Keratinocyte (primary cell): ENCODE measurements around the gene RHOA. TPM values are rescaled to one million over a fixed set of nuclear protein-coding genes. Genes with fewer than 3 reads are reported as not detected.
"Not testable (repeated sequence)": the region's sequence is repeated elsewhere in the genome, so short reads cannot be mapped to it uniquely, and the experiment has no call there.

ENCODE experiments used
- DNase-seq: peaks from one replicate; pipeline ENCODE4 v3.0.0-alpha.2; 2011; ENCODE audit warnings: low read depth, missing footprints, low spot score
- FAIRE-seq: peaks from 2 replicates; lab custom pipeline; 2011; peaks lifted over from hg19 to GRCh38; lab: Jason Lieb, UNC
- H2AFZ ChIP-seq: 2 replicates; pipeline ENCODE4 v1.6.0; 2012; ENCODE audit warnings: low read length, control low read depth, inconsistent platforms; ENCODE audit not compliant: control insufficient read depth
- H3K27ac ChIP-seq: 2 replicates; pipeline ENCODE4 v1.5.1; 2011; ENCODE audit warnings: low read length; ENCODE audit not compliant: control insufficient read depth, insufficient read depth
- H3K27me3 ChIP-seq: 3 replicates; pipeline ENCODE4 v1.6.0; 2011; ENCODE audit warnings: low read length; ENCODE audit not compliant: control insufficient read depth, insufficient read depth; ENCODE audit errors: extremely low read depth
- H3K36me3 ChIP-seq, 2 experiments: 2 replicates in 1 of 2; 3 replicates in 1 of 2; pipeline ENCODE4 v1.5.1; 2011; ENCODE audit warnings: low read length in 2 of 2, mild to moderate bottlenecking in 1 of 2; ENCODE audit not compliant: control insufficient read depth in 2 of 2, insufficient read depth in 2 of 2; ENCODE audit errors: extremely low read depth in 1 of 2
- H3K4me1 ChIP-seq: 3 replicates; pipeline ENCODE4 v1.5.1; 2011; ENCODE audit warnings: low read length; ENCODE audit not compliant: control insufficient read depth, insufficient read depth; ENCODE audit errors: extremely low read depth
- H3K4me2 ChIP-seq: 3 replicates; pipeline ENCODE4 v1.6.0; 2011; ENCODE audit warnings: low read depth, low read length; ENCODE audit not compliant: control insufficient read depth, insufficient read depth; ENCODE audit errors: extremely low read depth
- H3K4me3 ChIP-seq, 3 experiments: fragments of 200-600 bp in 1 of 3; sonication (generic) in 1 of 3; 2 replicates in 2 of 3; 3 replicates in 1 of 3; pipeline ENCODE4 v1.5.1; 2011 to 2016; ENCODE audit warnings: low read length in 3 of 3, mild to moderate bottlenecking in 3 of 3, control low read depth in 2 of 3, inconsistent platforms in 1 of 3, low read depth in 1 of 3, mixed read lengths in 1 of 3, mixed run types in 1 of 3, moderate library complexity in 1 of 3; ENCODE audit not compliant: control insufficient read depth in 2 of 3, insufficient read depth in 2 of 3; ENCODE audit errors: extremely low read depth in 1 of 3
- H3K79me2 ChIP-seq: 2 replicates; pipeline ENCODE4 v1.6.0; 2012; ENCODE audit warnings: low read length; ENCODE audit not compliant: control insufficient read depth, insufficient read depth
- H3K9ac ChIP-seq: 3 replicates; pipeline ENCODE4 v1.6.0; 2011; ENCODE audit warnings: low read length; ENCODE audit not compliant: control insufficient read depth, insufficient read depth; ENCODE audit errors: extremely low read depth
- H3K9me1 ChIP-seq: 3 replicates; pipeline ENCODE4 v1.6.0; 2011; ENCODE audit warnings: low read length; ENCODE audit not compliant: control insufficient read depth, insufficient read depth; ENCODE audit errors: extremely low read depth
- H3K9me3 ChIP-seq: 2 replicates; pipeline ENCODE4 v1.5.1; 2012; ENCODE audit warnings: low read depth, low read length; ENCODE audit not compliant: control insufficient read depth
- H4K20me1 ChIP-seq: 3 replicates; pipeline ENCODE4 v1.6.0; 2011; ENCODE audit warnings: low read length; ENCODE audit not compliant: control insufficient read depth, insufficient read depth; ENCODE audit errors: extremely low read depth
- EZH2 ChIP-seq: IDR thresholded peaks from one replicate; pipeline ENCODE4 v1.6.1; 2012; ENCODE audit warnings: inconsistent platforms, mild to moderate bottlenecking, low read length, moderate library complexity
- dilution Hi-C: fragments of 300-500 bp; cut with MboI; formaldehyde crosslinking; loops from one replicate; pipeline ENCODE4 v1.7.0; 2020; ENCODE audit warnings: low sequenced_read_pairs; ENCODE audit not compliant: extremely low pct_ligation_motif_present
- polyA plus RNA-seq, 5 experiments: library from polyadenylated mRNA; depleted of rRNA in 3 of 5; stranded (reverse) in 3 of 5; stranded (forward) in 1 of 5; unstranded in 1 of 5; fragments of >200 nt; gene quantifications; 1 replicate in 1 of 5; 2 replicates in 3 of 5; 3 replicates in 1 of 5; pipeline versions ENCODE4 v1.2.1 to v1.2.3, GENCODE V29; 2011 to 2012; ENCODE audit warnings: missing spikeins in 2 of 5, low read depth in 1 of 5, low replicate concordance in 1 of 5
- TF ChIP-seq, protein P1 (sequence below), 3 experiments: IDR thresholded peaks in 1 of 3; conservative IDR thresholded peaks in 1 of 3; optimal IDR thresholded peaks in 1 of 3; 2 replicates in 2 of 3; 3 replicates in 1 of 3; pipeline versions ENCODE3 to v1.5.1; 2011; ENCODE audit warnings: low read length in 3 of 3, mild to moderate bottlenecking in 3 of 3, moderate library complexity in 2 of 3, control low read depth in 1 of 3, inconsistent platforms in 1 of 3; ENCODE audit not compliant: insufficient read depth in 2 of 3; ENCODE audit errors: extremely low read depth in 1 of 3

Gene RHOA
- polyA plus RNA-seq, 1 donor (not counting 4 experiments of a cell fraction or from before 2014, with no cell fraction given) = 332 TPM

DNA sequence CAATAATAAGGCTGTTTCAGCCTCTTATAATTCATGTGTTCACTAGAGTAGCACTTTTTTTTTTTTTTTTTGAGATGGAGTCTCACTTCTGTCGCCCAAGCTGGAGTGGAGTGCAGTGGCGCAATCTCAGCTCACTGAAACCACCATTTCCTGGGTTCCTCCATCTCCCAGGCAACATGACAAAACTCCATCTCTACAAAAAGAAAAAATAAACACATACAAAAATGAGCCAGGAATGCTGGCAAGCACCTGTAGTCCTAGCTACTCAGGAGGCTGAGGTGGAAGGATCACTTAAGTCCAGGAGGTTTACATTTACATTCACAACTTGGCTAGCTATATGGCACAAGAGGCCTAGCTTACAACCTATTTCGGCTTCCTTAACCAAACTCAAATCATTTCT lies 78.7 kb downstream of the RHOA start:
- H3K4me2 ChIP-seq = no peak overlapping the region
- peaks cover 22 to 26% of the 10 kb centered on the region in 2 experiments for H3K36me3 ChIP-seq
- H3K9me1 ChIP-seq = no peaks in the 10 kb centered on the region
- H3K9me3 ChIP-seq = no peaks in the 10 kb centered on the region
- no peaks in the 10 kb centered on the region for H4K20me1 ChIP-seq
- peaks cover 3% of the 10 kb centered on the region for H3K4me1 ChIP-seq
- TF ChIP-seq, protein P1, sequence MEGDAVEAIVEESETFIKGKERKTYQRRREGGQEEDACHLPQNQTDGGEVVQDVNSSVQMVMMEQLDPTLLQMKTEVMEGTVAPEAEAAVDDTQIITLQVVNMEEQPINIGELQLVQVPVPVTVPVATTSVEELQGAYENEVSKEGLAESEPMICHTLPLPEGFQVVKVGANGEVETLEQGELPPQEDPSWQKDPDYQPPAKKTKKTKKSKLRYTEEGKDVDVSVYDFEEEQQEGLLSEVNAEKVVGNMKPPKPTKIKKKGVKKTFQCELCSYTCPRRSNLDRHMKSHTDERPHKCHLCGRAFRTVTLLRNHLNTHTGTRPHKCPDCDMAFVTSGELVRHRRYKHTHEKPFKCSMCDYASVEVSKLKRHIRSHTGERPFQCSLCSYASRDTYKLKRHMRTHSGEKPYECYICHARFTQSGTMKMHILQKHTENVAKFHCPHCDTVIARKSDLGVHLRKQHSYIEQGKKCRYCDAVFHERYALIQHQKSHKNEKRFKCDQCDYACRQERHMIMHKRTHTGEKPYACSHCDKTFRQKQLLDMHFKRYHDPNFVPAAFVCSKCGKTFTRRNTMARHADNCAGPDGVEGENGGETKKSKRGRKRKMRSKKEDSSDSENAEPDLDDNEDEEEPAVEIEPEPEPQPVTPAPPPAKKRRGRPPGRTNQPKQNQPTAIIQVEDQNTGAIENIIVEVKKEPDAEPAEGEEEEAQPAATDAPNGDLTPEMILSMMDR (optimal IDR thresholded peaks at IDR 0.05 in 1 of 3, IDR thresholded peaks at IDR 0.05 in 1 of 3, conservative IDR thresholded peaks at IDR 0.05 in 1 of 3; ENCODE audit: extremely low read depth in 1 of 3, insufficient read depth in 2 of 3, low read length in 3 of 3) = no peak
- TF ChIP-seq EZH2 = no peak
- no peaks in the 10 kb centered on the region for H3K27me3 ChIP-seq
- H3K79me2 ChIP-seq = peaks cover 23% of the 10 kb centered on the region
- no peak overlapping the region for H3K9ac ChIP-seq
- H2AFZ ChIP-seq = no peak overlapping the region
- dilution Hi-C loops = no loop called here
- H3K27ac ChIP-seq = no peak overlapping the region
- H3K4me3 ChIP-seq = no peak overlapping the region
- FAIRE-seq (no peak), DNase-seq (no peak)

DNA sequence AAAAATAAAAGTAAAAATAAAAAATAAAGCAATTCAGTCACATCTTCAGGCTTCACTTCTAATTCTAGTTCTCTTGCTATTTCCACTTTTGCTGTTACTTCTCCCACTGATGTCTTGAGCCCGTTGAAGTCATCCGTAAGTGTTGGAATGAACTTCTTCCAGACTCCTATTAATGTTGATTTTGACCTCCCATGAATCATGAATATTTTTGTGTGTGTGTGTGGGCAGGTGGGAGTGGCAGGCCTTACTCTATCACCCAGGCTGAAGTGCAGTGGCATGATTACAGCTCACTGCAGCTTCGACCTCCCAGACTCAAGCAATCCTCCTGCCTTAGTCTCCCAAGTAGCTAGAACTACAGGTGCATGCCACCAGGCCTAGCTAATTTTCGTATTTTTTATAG lies 82.6 kb downstream of the RHOA start:
- FAIRE-seq = no peak
- H3K4me1 ChIP-seq = peaks cover 3% of the 10 kb centered on the region
- DNase-seq = no peak
- H3K36me3 ChIP-seq = peaks cover 27 to 30% of the 10 kb centered on the region in 2 experiments
- no peak overlapping the region for H2AFZ ChIP-seq
- peaks cover 8% of the 10 kb centered on the region for H3K79me2 ChIP-seq
- H3K4me2 ChIP-seq = no peak overlapping the region
- H3K9me3 ChIP-seq = no peaks in the 10 kb centered on the region
- no peaks in the 10 kb centered on the region for H3K27me3 ChIP-seq
- H3K4me3 ChIP-seq = no peak overlapping the region
- no peaks in the 10 kb centered on the region for H3K9me1 ChIP-seq
- no peak overlapping the region for H3K27ac ChIP-seq
- TF ChIP-seq, protein P1 (optimal IDR thresholded peaks at IDR 0.05 in 1 of 3, IDR thresholded peaks at IDR 0.05 in 1 of 3, conservative IDR thresholded peaks at IDR 0.05 in 1 of 3; ENCODE audit: extremely low read depth in 1 of 3, insufficient read depth in 2 of 3, low read length in 3 of 3) = no peak
- no peak for TF ChIP-seq EZH2
- H3K9ac ChIP-seq = no peak overlapping the region
- H4K20me1 ChIP-seq = no peaks in the 10 kb centered on the region
- dilution Hi-C loops = no loop called here

DNA sequence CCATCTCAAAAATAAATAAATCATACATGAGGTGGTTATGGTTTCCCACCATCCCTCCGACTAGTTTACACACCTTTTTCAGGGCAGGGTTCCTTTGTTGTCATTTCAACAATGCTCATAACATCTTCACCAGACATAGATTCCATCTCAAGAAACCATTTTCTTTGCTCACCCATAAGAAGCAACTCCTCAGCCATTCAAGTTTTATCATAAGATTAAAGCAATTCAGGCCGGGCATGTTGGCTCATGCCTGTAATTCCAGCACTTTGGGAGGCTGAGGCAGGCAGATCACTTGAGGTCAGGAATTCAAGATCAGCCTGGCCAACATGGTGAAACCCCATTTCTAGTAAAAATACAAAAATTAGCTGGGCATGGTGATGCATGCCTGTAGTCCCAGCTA lies 83.4 kb downstream of the RHOA start:
- H3K4me3 ChIP-seq, H3K4me2 ChIP-seq, FAIRE-seq, H3K27me3 ChIP-seq, DNase-seq, H4K20me1 ChIP-seq, dilution Hi-C loops, H3K79me2 ChIP-seq, H3K9me3 ChIP-seq, H3K27ac ChIP-seq, H3K9ac ChIP-seq, H2AFZ ChIP-seq, H3K4me1 ChIP-seq, H3K9me1 ChIP-seq: not testable (repeated sequence)
- H3K36me3 ChIP-seq = peaks cover 29 to 38% of the 10 kb centered on the region in 2 experiments
